HG02840 (cell line): Measurements from ENCODE around the gene DLG2.

Experiments
- ATAC-seq: cut with Tn5 transposase; IDR thresholded peaks from one replicate; pipeline ENCODE4 v1.9.1; 2021; ENCODE audit warnings: mild to moderate bottlenecking, moderate library complexity, moderate number of reproducible peaks; ENCODE audit not compliant: unreplicated experiment, low FRiP score

The DLG2 gene

DNA sequence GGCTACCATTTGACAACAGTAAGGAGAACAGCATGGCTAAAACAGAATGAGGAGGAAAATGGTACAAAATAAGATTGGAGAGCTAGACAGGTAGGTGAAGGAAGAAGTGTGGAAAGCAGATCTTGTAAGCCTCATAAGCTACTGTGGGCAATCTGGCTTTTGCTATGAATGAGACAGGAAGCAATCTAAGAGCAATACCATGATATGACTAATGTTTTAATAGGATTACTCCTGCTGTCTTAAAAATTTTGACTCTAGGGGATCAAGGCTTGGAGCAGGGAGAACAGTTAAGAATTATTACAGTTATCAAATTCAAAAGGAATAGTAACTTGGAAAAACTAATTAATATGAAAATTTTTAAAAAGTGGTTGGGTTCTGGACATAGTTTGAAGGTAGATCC, 1174.9 kb downstream of the DLG2 start:
- ATAC-seq = no peak

DNA sequence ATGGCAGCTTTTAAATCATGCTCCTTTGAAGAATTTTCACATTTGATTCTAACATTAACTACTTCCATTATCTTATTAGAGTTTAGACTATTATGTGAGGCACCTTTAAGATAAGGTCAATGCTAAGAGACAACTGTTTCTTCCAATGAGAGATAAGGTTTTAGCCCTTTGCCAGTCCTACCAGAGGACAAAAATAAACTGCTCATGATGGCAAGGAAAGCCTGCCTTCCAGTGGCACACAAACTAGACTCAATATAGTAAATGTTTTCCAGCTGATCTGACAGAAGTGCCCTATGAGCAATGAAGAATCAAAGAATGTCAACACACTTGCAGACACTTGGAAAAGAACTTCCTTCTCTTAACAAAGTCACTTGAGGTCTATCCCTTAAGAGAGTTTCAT, 1188.6 kb downstream of the DLG2 start:
- no peak for ATAC-seq

DNA sequence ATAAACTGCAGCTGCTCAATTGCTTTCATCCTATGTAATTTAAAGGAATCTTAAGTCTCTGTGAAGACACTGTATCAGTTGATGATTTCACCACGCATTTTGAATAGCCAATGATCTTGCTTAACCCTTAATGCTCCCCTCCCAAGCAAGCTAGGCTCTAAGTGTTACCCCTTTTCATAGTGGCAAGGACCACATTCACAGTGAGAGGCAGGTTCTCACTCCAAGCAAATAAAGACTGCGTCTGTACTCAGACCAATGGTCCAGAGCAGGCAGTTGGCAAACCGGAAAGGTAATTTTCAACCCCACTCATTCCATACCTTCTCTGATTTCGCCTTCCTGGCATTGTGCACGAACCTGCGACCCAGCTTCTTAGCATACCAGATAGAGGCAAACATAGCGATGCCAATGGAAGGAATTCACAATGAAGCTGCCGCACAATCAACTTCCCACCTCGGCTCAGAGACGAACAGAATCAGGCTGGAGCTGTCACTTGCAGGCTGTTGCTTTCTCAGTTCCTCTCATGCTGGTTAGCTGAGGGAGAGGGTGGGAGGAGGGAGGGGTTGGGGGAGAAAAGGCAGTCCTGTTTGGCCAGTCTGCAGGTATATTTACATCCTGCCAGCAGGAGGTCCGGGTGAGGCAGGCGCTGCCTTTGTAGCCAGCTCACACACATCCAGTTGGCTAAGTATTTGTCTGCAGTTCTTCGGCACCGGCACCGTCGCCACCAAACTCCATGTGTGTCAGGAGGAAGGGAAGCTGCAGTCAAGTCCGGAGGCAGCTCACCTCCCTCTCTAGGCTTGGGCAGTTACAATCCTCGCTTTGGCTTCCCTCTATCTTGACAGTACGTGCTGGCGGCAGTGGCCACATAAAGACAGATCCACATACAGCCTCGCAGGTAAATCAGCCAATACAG, 1189.8 kb downstream of the DLG2 start:
- ATAC-seq = peak; percentile 84

DNA sequence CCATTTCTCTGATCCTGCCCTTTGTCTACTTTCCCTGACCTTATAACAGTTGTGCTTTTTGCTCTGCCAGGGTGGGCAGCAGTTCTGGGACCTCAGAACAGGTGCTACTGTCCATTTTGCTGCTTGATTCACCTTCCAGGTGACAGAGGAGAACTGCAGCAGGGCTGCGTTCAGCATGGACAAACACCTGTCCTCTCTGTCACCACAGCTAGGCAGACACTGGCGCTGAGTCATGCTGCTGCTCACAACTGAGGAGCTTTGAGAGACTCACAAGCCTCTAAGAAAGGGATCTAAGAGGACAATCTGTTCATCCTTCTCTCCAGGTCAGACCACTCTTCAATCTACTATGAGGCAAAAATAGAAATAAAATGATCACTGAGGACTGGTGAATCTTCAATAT, 1196.5 kb downstream of the DLG2 start:
- no peak for ATAC-seq

DNA sequence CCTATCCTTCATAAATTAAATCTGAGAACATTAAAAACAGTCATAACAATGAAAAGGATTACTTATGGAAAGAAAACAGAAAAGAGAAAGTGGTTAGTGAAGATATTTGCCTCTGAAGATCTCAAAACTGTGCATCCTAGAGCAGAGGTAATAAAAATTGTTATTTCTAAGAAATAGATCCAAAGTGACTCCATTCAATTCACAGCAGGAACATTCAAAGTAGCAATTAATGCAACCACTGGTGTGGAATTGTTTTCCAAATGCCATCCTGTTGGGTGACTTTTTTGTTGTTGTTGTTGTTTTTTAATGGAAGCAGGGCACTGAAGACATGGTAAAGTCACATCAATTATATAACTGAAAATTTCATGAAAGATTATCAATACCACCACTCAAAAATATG, 1201.5 kb downstream of the DLG2 start:
- ATAC-seq = no peak

DNA sequence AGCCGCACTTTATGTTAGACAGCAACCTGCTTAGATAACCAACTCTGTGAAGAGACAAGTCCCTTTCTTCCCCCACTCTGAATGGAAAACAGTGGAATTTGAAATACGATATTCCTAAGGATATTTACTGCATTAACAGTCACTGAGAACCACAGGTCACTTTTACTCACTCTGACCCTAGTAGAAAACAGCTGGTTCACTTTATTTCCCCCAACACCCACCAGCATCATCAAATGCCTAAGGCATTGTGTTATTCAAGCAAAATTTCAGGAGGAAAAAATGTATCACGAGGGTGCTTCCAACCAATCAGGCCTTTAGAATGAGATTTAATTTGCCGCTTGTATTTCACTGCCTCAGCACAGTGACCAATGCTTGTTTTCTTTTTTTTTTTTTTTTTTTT, 1206.9 kb downstream of the DLG2 start:
- ATAC-seq = no peak

- ATAC-seq = no peak
Measured at GRCh38 chr11:84419616-84420015, 1207.5 kb downstream of the DLG2 start.

- ATAC-seq = no peak
Measured at GRCh38 chr11:84414920-84415319, 1212.2 kb downstream of the DLG2 start.

- ATAC-seq = no peak
Measured at GRCh38 chr11:84413549-84413948, 1213.6 kb downstream of the DLG2 start.

DNA sequence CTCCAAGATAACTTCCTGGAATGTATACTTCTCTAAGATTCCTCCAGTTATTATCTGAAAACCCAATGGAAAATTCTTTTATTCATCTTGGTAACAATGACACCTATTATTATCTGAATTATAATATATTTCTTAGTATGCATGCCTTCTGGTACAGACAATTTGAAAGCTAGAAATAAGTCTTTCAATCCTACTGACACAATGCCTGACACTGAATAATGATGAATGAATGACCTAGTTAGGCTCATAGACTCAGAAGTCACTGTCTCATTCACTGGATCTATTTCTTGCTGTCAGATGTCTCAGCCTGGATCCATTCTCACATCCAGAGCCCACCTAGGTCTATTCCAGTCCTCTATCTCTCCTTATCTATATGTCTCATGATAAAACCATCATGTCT, 1214.3 kb downstream of the DLG2 start:
- ATAC-seq = no peak

GRCh38 chr11:84408946-84409411, 1218.2 kb downstream of the DLG2 start:
- no peak for ATAC-seq

- ATAC-seq = no peak
Measured at GRCh38 chr11:84407091-84407490, 1220.1 kb downstream of the DLG2 start.

DNA sequence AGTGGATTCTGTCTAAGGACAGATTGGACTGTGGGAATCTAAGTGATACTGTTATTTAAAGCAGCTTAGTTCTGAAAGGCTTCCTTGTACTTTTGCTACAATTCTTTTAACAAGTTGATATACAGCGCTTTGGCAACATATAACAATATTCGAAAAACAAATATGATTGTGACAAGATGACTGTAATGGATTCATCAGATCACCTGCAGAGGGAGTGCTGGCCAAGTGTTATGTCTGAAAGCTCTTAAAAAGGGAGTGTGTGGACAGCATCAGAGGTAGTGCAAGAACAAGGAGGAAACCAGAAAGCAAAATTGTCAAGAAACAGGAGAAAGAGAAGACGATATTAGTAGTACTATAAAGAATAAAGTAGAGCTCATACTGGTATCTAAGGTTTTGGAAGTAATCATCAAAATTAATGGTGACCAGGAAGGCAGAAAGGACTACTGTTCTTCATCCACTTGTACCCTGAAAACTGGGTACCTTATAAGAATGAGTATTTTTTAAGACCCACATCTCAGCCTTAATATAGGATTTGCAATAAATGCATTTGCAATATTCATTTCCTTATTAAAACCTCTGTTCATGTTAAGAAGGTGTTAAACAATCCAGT, 1229.0 kb downstream of the DLG2 start:
- no peak for ATAC-seq

DNA sequence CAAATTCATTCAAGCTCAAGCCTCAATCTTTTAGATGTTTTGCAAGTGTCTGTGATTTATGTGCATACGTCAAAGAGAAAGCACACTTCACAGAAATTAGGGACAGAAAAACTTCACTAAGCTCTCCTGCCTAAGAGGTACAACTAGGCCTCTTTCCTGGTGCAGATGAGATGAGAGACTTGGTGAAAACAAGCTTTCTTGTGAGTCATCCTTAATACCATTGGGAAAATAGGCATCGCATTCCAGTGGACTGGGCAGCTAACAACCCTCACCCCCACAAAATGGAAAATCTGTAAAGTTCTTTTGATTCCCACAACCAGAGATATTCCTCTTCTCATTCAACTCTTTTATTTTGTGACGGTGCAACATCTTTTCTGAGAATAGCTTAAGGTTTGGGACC, 1230.6 kb downstream of the DLG2 start:
- ATAC-seq = no peak

DNA sequence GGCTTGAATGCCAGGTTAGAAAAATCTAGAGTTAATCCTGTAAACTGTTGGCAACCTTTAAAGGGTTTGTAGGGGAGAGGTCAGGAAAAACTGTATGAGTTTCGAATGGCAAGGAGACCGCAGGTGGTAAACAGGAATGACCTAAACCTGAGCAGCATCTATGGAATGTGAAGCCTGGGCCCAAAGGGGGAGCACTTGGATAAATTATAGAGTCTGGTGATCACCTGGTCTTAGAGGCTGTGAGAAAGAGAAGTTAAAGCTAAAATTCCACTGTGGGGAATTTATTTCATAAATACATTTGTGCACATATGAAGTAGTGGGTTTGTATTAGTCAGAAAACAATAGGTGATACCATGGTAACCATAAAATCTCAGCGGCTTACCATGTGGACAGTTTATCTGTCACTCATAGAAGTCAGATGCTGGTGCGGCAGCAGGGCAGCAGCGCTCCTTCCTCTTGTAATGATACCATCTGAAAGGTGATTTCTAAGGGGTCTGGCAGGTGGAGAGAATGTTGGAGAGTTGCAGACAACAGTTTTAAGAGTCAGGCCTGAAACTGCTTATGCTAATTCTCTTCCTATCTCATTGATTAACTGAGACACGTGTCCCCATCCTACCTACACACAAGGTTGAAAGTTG, 1236.6 kb downstream of the DLG2 start:
- no peak for ATAC-seq

- ATAC-seq = no peak
Measured at GRCh38 chr11:84389696-84390095, 1237.4 kb downstream of the DLG2 start.

GRCh38 chr11:84384731-84385130, 1242.4 kb downstream of the DLG2 start:
- ATAC-seq = no peak

- no peak for ATAC-seq
Measured at GRCh38 chr11:84383576-84383975, 1243.6 kb downstream of the DLG2 start.

DNA sequence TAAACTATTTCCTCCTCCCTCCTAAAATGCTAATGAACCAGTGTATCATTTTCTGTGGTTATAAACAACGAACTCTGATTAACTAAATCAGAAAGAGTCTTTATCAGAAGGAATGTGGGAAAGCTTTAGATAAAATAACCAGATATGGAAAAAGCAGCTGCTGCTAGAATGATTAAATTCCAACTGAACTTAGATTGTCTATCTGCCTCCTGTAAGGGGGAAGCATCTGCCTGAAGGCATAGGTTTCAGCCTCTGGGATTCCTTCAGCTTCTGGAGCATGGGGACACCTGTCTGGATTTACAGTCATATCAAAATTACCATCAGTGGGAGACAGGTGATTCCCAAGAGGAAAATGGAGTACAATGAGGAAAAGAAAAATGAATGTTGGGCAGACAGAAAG, 1245.5 kb downstream of the DLG2 start:
- no peak for ATAC-seq

GRCh38 chr11:84372381-84372950, 1254.7 kb downstream of the DLG2 start:
- no peak for ATAC-seq

DNA sequence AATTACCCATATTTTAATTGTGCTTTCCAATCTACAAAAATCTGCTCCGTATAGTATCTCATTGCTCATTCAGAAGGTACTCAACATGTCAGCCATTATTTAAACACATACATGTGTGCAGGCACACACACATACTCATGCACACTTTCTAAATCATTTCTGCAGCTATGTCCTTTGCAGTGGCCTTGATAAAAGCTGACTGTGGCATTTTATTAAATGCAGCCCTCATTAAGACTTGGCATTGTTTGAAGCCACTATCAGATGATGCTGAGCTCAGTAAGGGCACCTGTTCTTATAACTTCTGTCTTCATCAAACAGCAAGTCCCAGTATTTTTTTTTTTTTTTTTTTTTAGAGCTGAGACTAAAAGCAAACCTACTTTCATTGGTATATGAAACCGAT, 1269.1 kb downstream of the DLG2 start:
- no peak for ATAC-seq
